HG02884 (cell line): ENCODE results near the gene ELAVL3.
"Not testable (repeated sequence)": the region's sequence is repeated elsewhere in the genome, so short reads cannot be mapped to it uniquely, and the experiment has no call there.

Source experiments
- ATAC-seq: cut with Tn5 transposase; IDR thresholded peaks from one replicate; pipeline ENCODE4 v1.9.1; 2021; ENCODE audit warnings: mild to moderate bottlenecking, moderate library complexity; ENCODE audit not compliant: unreplicated experiment

The ELAVL3 gene

GRCh38 chr19:11461453-11461852 lies 19.4 kb downstream of the ELAVL3 start:
- ATAC-seq: no peak

- no peak for ATAC-seq
Measured at GRCh38 chr19:11460207-11460606, 20.6 kb downstream of the ELAVL3 start.

GRCh38 chr19:11458912-11459311 lies 21.9 kb downstream of the ELAVL3 start:
- ATAC-seq: not testable (repeated sequence)

- ATAC-seq: no peak
Measured at GRCh38 chr19:11458236-11458900, 22.5 kb downstream of the ELAVL3 start.

GRCh38 chr19:11457831-11458230 lies 23.0 kb downstream of the ELAVL3 start:
- ATAC-seq: no peak

GRCh38 chr19:11457115-11457514 lies 23.7 kb downstream of the ELAVL3 start:
- no peak for ATAC-seq

GRCh38 chr19:11456659-11457058 lies 24.2 kb downstream of the ELAVL3 start:
- ATAC-seq: no peak

- not testable (repeated sequence) for ATAC-seq
Measured at GRCh38 chr19:11455233-11455554, 25.7 kb downstream of the ELAVL3 start.

- no peak for ATAC-seq
Measured at GRCh38 chr19:11453468-11454341, 27.1 kb downstream of the ELAVL3 start.

- ATAC-seq: no peak
Measured at GRCh38 chr19:11452620-11453310, 28.1 kb downstream of the ELAVL3 start.

- ATAC-seq: no peak
Measured at GRCh38 chr19:11451871-11452619, 28.8 kb downstream of the ELAVL3 start.

GRCh38 chr19:11451327-11451870 lies 29.4 kb downstream of the ELAVL3 start:
- no peak for ATAC-seq

- no peak for ATAC-seq
Measured at GRCh38 chr19:11450570-11451326, 30.1 kb downstream of the ELAVL3 start.

GRCh38 chr19:11448923-11449554 lies 31.8 kb downstream of the ELAVL3 start:
- ATAC-seq: no peak

GRCh38 chr19:11448410-11448809 lies 32.4 kb downstream of the ELAVL3 start:
- ATAC-seq: no peak

GRCh38 chr19:11447347-11448262 lies 33.2 kb downstream of the ELAVL3 start:
- ATAC-seq: no peak

- no peak for ATAC-seq
Measured at GRCh38 chr19:11446652-11447301, 34.1 kb downstream of the ELAVL3 start.

- no peak for ATAC-seq
Measured at GRCh38 chr19:11446271-11446651, 34.6 kb downstream of the ELAVL3 start.
